ENCODE results near the gene SGPL1. TPM values are rescaled to one million over a fixed set of nuclear protein-coding genes. Genes with fewer than 3 reads are reported as not detected.

The SGPL1 gene
- total RNA-seq, 4 donors from 2014 or later: 12.9 to 31.0 (median 21.3) TPM

- intact Hi-C loops (cut with DNase I): no loop called here
- Histone ChIP-seq H3K27me3 (peaks cover 0 to 8% (median 0%) of the 10 kb centered on the region in 4 donors), H3K9me3 (no peaks in the 10 kb centered on the region), H3K4me1 (peaks cover 6 to 28% (median 23%) of the 10 kb centered on the region in 4 donors), H3K36me3 (no peaks in the 10 kb centered on the region), H3K4me3 (no peak overlapping the region), H3K27ac (replicated peaks in 1 of 4) (no peak overlapping the region)
- no peak for TF ChIP-seq CTCF (IDR thresholded peaks at IDR 0.05)
- TF ChIP-seq EP300 (IDR thresholded peaks at IDR 0.05): no peak
- TF ChIP-seq POLR2AphosphoS5 (IDR thresholded peaks at IDR 0.05): no peak
- no peak for TF ChIP-seq POLR2A (IDR thresholded peaks at IDR 0.05; ENCODE audit: low read depth)
- no peak for DNase-seq (ENCODE audit: extremely low spot score)
- 71% methylated on average over 4 of the region's 5 CpGs for WGBS
Observed at GRCh38 chr10:70902661-70903261, 87.0 kb downstream of the SGPL1 start.

DNA sequence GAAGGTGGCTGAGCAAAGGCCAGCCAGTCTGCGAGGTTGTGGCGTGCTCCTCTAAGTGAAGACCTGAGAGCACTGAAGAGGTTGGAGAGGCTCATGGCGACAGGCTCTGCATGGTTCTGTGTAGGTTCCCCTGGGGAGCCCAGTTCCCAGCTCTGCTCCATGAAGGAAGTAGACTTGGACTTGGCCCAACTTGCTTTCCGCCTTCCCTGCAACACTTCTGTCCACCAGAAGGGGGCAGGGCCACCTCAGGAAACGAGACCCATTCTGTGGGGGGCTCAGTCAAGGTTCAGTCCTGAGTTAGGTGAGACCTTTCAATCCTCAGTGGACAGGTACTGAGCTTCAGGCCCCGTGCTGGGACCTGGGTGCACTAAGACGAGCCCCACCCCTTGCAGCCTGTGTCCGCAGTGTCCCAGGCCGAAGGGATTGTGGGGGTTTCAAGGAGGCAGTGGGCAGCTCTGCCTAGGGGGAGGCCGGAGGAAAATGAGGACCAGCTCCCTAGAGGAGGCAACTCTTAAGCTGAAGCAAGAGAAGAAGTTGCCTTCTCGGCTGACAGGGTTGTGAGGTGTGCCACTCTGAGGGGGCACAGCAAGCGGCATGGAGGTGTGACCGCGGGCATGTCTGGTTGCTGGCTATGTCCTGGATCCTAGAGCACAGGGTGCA is 87.6 kb downstream of the SGPL1 start:
- TF ChIP-seq POLR2AphosphoS5 (IDR thresholded peaks at IDR 0.05) (no peak), CTCF (IDR thresholded peaks at IDR 0.05) (peak; percentile 86 to 95 (median 88)), POLR2A (IDR thresholded peaks at IDR 0.05; ENCODE audit: low read depth) (no peak)
- no peak overlapping the region for H3K4me3 ChIP-seq
- H3K27me3 ChIP-seq: peaks cover 0 to 8% (median 0%) of the 10 kb centered on the region in 4 donors
- DNase-seq (ENCODE audit: extremely low spot score): no peak
- no peaks in the 10 kb centered on the region for H3K9me3 ChIP-seq
- intact Hi-C loops (cut with DNase I): no loop called here
- H3K4me1 ChIP-seq: peaks cover 10 to 34% (median 29%) of the 10 kb centered on the region in 4 donors
- WGBS: 82% methylated on average over 7 of the region's 14 CpGs
- no peaks in the 10 kb centered on the region for H3K36me3 ChIP-seq
- H3K27ac ChIP-seq (replicated peaks in 1 of 4): no peak overlapping the region

- Histone ChIP-seq H3K27me3 (peaks cover 0 to 8% (median 0%) of the 10 kb centered on the region in 4 donors), H3K4me3 (no peak overlapping the region), H3K27ac (replicated peaks in 1 of 4) (no peak overlapping the region), H3K36me3 (no peaks in the 10 kb centered on the region), H3K4me1 (peaks cover 10 to 35% (median 31%) of the 10 kb centered on the region in 4 donors), H3K9me3 (no peaks in the 10 kb centered on the region)
- 89% methylated on average over 24 of the region's 27 CpGs for WGBS
- intact Hi-C loops (cut with DNase I): no loop called here
- DNase-seq (ENCODE audit: extremely low spot score): no peak
- TF ChIP-seq CTCF (IDR thresholded peaks at IDR 0.05) (no peak), POLR2A (IDR thresholded peaks at IDR 0.05; ENCODE audit: low read depth) (no peak), POLR2AphosphoS5 (IDR thresholded peaks at IDR 0.05) (no peak), EP300 (IDR thresholded peaks at IDR 0.05) (no peak)
Observed at GRCh38 chr10:70905071-70906021, 89.6 kb downstream of the SGPL1 start.

DNA sequence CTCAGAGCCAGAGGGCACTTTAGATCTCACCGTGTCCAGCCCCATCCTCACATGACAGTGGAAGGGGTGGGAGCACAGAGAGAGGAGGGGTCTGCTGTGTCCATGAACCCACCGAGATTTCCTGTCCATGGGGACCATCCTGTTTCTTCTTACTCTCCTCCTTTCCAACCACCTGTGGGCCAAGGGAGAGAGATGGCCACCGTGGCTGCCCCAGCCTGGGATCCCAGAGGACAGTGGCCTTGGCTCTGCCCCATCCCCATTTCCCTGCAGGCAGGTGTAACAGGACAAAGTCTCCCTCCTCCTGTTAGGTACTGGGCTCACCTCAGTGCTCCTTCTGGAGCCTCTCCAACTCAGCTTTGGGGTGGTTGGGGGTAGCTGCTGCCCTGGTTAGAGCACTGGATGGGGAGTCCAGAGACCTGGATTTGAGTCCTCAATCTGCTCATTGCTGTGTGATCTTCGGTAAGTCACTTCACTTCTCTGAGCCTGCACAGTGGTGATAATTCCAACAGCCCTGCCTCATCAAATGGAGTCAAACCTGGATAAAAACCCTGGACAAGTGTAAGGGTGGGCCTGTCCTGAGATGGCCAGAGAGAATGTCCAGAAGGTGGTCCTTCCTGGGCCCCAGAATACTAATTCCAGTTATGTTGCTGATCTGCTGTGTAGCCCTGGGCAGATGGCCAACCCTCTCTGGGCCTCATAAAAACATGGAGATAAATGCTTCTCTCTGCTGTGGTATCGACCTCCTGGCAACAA is 90.5 kb downstream of the SGPL1 start:
- no peak overlapping the region for H3K4me3 ChIP-seq
- no peaks in the 10 kb centered on the region for H3K36me3 ChIP-seq
- no peak for DNase-seq (ENCODE audit: extremely low spot score)
- intact Hi-C loops (cut with DNase I): no loop called here
- H3K27me3 ChIP-seq: peaks cover 0 to 6% (median 0%) of the 10 kb centered on the region in 4 donors
- TF ChIP-seq POLR2AphosphoS5 (IDR thresholded peaks at IDR 0.05): no peak
- no peak for TF ChIP-seq CTCF (IDR thresholded peaks at IDR 0.05)
- no peak for TF ChIP-seq POLR2A (IDR thresholded peaks at IDR 0.05; ENCODE audit: low read depth)
- no peak for TF ChIP-seq EP300 (IDR thresholded peaks at IDR 0.05)
- H3K27ac ChIP-seq (replicated peaks in 1 of 4): peak overlapping the region in 1 of 4 donors; percentile 76
- no peaks in the 10 kb centered on the region for H3K9me3 ChIP-seq
- H3K4me1 ChIP-seq: peaks cover 10 to 35% (median 31%) of the 10 kb centered on the region in 4 donors
- WGBS: 65% methylated on average over 4 of the region's 5 CpGs

Measured in esophagus muscularis mucosa (tissue), 4 donors.